ENCODE data around the gene ADAMTSL2.

The ADAMTSL2 gene

DNA sequence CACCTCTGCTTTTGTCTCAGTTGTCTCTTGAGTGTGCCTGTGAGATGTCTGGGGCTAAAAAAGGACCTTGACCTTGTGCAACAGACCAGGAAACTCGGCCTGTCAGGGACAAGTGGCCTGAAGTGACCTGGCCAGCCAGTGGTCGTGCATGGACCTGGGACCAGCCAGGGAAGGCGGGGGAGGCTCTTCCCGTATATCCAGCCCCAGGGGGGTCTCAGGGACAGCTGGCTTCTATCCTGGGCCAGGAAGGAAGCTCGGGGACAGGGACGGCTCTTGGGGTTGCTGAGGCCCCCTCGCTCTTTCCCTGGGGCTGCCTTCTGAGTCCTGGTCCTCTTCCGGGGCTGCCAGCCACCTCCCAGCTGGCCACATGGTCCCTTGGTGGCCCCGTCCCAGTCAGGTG lies 3.2 kb upstream of the ADAMTSL2 start:
- Histone ChIP-seq H3K4me1 (ENCODE audit: control insufficient read depth in 1 of 2, insufficient read depth in 1 of 2, low read depth in 1 of 2, low read length in 1 of 2) (no peaks in the 10 kb centered on the region), H3K36me3 (no peaks in the 10 kb centered on the region), H3K4me3 (ENCODE audit: low read depth in 1 of 2, low read length in 1 of 2) (no peak overlapping the region), H3K27ac (no peak overlapping the region), H3K9me3 (no peaks in the 10 kb centered on the region), H3K27me3 (peaks cover 59% of the 10 kb centered on the region)
- TF ChIP-seq, protein P1, sequence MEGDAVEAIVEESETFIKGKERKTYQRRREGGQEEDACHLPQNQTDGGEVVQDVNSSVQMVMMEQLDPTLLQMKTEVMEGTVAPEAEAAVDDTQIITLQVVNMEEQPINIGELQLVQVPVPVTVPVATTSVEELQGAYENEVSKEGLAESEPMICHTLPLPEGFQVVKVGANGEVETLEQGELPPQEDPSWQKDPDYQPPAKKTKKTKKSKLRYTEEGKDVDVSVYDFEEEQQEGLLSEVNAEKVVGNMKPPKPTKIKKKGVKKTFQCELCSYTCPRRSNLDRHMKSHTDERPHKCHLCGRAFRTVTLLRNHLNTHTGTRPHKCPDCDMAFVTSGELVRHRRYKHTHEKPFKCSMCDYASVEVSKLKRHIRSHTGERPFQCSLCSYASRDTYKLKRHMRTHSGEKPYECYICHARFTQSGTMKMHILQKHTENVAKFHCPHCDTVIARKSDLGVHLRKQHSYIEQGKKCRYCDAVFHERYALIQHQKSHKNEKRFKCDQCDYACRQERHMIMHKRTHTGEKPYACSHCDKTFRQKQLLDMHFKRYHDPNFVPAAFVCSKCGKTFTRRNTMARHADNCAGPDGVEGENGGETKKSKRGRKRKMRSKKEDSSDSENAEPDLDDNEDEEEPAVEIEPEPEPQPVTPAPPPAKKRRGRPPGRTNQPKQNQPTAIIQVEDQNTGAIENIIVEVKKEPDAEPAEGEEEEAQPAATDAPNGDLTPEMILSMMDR (IDR thresholded peaks at IDR 0.05), result no peak

DNA sequence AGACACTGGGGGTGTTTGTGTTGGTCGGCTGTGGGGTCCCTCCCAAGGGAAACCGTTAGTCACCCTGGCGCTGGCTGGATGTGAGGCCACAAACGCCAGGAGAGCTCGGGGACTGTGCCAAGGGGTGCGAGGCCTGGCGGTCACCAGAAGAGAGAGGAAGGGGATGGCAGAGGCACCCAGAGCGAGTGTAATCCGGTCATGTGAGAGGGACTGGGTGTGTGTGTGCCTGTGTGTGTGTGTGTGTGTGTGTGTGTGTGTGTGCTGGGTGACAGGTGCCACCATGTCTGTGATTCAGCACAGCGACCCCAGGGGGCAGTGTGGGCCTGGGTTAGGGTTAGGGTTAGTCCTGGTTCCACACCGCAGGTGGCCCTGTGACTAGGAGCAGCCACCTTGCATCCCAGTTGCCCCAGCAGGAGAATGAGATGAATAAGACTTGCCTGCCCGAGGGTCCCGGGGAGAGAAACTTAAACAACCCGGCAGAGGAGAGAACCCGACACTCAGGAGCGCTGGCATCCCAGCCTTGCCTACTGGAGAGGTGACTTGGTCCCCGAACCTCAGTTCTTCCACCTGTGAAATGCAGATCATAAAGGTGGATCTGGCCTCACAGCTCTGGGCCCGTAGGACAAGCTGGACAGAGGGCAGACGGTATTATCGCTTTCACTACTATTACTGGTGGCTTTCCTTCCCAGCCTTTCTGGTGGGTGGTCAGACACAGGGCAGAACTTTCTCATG lies 1.4 kb upstream of the ADAMTSL2 start:
- H3K36me3 ChIP-seq, result no peaks in the 10 kb centered on the region
- H3K4me3 ChIP-seq (ENCODE audit: low read depth in 1 of 2, low read length in 1 of 2), result no peak overlapping the region
- peaks cover 59% of the 10 kb centered on the region for H3K27me3 ChIP-seq
- TF ChIP-seq, protein P1 (IDR thresholded peaks at IDR 0.05), result no peak
- no peaks in the 10 kb centered on the region for H3K9me3 ChIP-seq
- H3K4me1 ChIP-seq (ENCODE audit: control insufficient read depth in 1 of 2, insufficient read depth in 1 of 2, low read depth in 1 of 2, low read length in 1 of 2), result no peaks in the 10 kb centered on the region
- no peak overlapping the region for H3K27ac ChIP-seq

DNA sequence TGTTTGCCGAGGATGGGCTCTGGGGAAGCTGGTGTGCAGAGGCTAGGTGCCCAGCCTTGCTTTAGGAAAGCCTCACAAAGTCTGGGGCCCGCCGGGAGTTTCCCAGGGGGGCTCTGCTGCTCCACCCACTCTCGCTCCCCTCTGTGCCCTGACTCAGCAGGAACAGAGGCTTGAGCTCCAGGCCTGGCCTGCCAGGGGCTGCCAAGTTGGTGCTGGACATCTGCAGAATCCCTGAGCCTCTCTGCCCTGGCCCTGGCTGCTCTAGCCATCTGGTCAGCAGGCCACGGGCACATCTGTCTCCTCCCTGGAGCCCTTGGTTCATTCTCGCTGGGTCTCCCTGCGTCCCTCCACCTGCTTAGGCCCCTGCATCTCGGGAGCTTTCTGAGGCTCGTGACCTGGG lies 647 bp upstream of the ADAMTSL2 start:
- Histone ChIP-seq H3K4me3 (ENCODE audit: low read depth in 1 of 2, low read length in 1 of 2) (no peak overlapping the region), H3K27ac (no peak overlapping the region), H3K27me3 (peaks cover 67% of the 10 kb centered on the region), H3K4me1 (ENCODE audit: control insufficient read depth in 1 of 2, insufficient read depth in 1 of 2, low read depth in 1 of 2, low read length in 1 of 2) (no peaks in the 10 kb centered on the region), H3K36me3 (no peaks in the 10 kb centered on the region), H3K9me3 (no peaks in the 10 kb centered on the region)
- TF ChIP-seq, protein P1 (IDR thresholded peaks at IDR 0.05), result no peak

DNA sequence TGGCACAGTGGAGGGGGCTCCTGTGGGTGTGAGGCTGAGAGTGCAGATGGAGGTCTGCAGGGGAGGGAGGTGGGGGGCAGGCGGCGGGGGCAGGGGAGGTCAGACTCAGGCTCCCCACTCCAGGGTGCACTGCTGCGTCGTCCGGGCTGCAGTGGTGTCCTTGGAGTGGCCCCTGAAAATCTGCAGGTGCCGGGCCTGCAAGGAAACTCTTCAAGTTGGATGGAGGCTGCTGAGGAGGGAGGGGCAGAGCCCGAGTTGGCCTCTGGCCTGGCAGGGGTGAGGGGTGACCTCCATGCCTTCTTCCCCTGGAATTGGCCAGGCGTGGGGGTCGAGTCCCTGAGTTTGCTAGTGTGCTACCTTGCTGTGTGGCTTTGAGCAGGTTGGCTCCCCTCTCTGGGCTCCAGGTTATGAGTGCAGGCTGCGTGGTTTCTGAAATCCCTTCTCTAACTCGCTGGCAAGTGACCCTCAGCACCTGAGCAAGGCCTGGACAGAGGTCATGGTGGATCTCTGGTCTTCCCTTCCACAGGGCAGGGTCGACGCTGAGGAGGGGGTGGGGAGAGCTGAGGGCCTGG lies 888 bp downstream of the ADAMTSL2 start:
- Histone ChIP-seq H3K27me3 (peaks cover 82% of the 10 kb centered on the region), H3K9me3 (no peaks in the 10 kb centered on the region), H3K36me3 (no peaks in the 10 kb centered on the region), H3K27ac (no peak overlapping the region), H3K4me3 (ENCODE audit: low read depth in 1 of 2, low read length in 1 of 2) (no peak overlapping the region), H3K4me1 (ENCODE audit: control insufficient read depth in 1 of 2, insufficient read depth in 1 of 2, low read depth in 1 of 2, low read length in 1 of 2) (no peaks in the 10 kb centered on the region)
- TF ChIP-seq, protein P1 (IDR thresholded peaks at IDR 0.05), result no peak

DNA sequence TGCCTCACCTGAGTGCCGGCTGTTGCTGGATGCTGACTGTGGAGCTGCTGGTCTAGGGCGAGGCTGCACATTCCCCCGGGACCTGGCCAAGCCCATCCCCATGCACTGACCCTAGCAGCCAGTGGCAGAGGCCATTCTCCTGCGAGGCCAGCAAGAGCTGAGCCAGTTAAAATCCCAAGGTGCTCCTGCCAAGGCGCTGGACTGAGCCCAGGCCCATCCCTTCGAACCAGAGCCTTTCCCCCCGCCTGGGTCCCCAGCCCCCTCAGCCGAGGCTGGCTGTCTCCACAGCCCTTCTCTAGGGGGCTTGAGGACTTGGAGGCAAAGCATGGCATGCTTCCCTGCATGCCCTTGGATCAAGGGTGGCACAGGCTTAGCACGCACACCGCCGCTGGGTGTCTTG lies 1.6 kb downstream of the ADAMTSL2 start:
- no peak overlapping the region for H3K4me3 ChIP-seq (ENCODE audit: low read depth in 1 of 2, low read length in 1 of 2)
- H3K27me3 ChIP-seq, result peaks cover 89% of the 10 kb centered on the region
- TF ChIP-seq, protein P1 (IDR thresholded peaks at IDR 0.05), result no peak
- no peak overlapping the region for H3K27ac ChIP-seq
- no peaks in the 10 kb centered on the region for H3K36me3 ChIP-seq
- no peaks in the 10 kb centered on the region for H3K4me1 ChIP-seq (ENCODE audit: control insufficient read depth in 1 of 2, insufficient read depth in 1 of 2, low read depth in 1 of 2, low read length in 1 of 2)
- H3K9me3 ChIP-seq, result no peaks in the 10 kb centered on the region
